Panc1 (cell line): Measurements from ENCODE around the gene RBMS3. TPM values are rescaled to one million over a fixed set of nuclear protein-coding genes. Genes with fewer than 3 reads are reported as not detected.

Experiments
- ATAC-seq: fragments of 200-7000 bp; cut with Tn5 transposase; 2 replicates; pipeline ENCODE4 v1.9.1; 2020; ENCODE audit warnings: mild to moderate bottlenecking, moderate library complexity
- BruUV-seq: library from RNA; stranded (reverse); fragments of 400-500 nt; replicated peaks from 2 replicates; lab custom pipeline; 2021; lab: Mats Ljungman, UMichigan
- CTCF ChIA-PET: fragments of 300-600 bp; sonication (Branson Sonifier 250); formaldehyde crosslinking; loops from one replicate; lab custom pipeline; 2022; ENCODE audit warnings: antibody characterized with exemption; lab: Charles Lee
- POLR2A ChIA-PET: fragments of 300-600 bp; sonication (Branson Sonifier 250); formaldehyde crosslinking; loops from one replicate; lab custom pipeline; 2022; ENCODE audit warnings: antibody characterized with exemption; lab: Charles Lee
- DNase-seq: peaks from one replicate; pipeline ENCODE4 v3.0.0-alpha.2; 2010; ENCODE audit warnings: low read depth, low spot score
- H3K27ac ChIP-seq: 2 replicates; pipeline ENCODE4 v1.5.1; 2011; ENCODE audit warnings: mild to moderate bottlenecking, low read length, inconsistent platforms
- H3K27me3 ChIP-seq: fragments of 200-500 bp; sonication (Bioruptor generic); 2 replicates; pipeline ENCODE4 v1.6.0; 2014; ENCODE audit warnings: low read length, inconsistent platforms; ENCODE audit not compliant: control insufficient read depth, insufficient read depth
- H3K36me3 ChIP-seq: fragments of 200-500 bp; sonication (Bioruptor generic); 2 replicates; pipeline ENCODE4 v1.5.1; 2014; ENCODE audit warnings: inconsistent platforms, mild to moderate bottlenecking, low read length, moderate library complexity; ENCODE audit not compliant: control insufficient read depth, insufficient read depth
- H3K4me1 ChIP-seq: 2 replicates; pipeline ENCODE4 v1.5.1; 2011; ENCODE audit warnings: inconsistent platforms, mild to moderate bottlenecking, low read length, moderate library complexity; ENCODE audit not compliant: control insufficient read depth, insufficient read depth
- H3K4me3 ChIP-seq, 2 experiments: 2 replicates each; pipeline ENCODE4 v1.5.1; 2011 to 2012; ENCODE audit warnings: low read depth in 2 of 2, low read length in 2 of 2, mild to moderate bottlenecking in 2 of 2, inconsistent platforms in 1 of 2, moderate library complexity in 1 of 2
- H3K9me3 ChIP-seq: fragments of 200-500 bp; sonication (Bioruptor generic); 2 replicates; pipeline ENCODE4 v1.5.1; 2014; ENCODE audit warnings: low read depth, mild to moderate bottlenecking, inconsistent platforms, low read length, moderate library complexity; ENCODE audit not compliant: control insufficient read depth, insufficient read depth
- POLR2AphosphoS5 ChIP-seq: IDR thresholded peaks from 2 replicates; pipeline ENCODE4 v1.6.1; 2012; ENCODE audit warnings: mild to moderate bottlenecking, low read depth, low read length, moderate library complexity
- REST ChIP-seq, 2 experiments: IDR thresholded peaks; 2 replicates each; pipeline ENCODE4 v1.6.1; 2011 to 2012; ENCODE audit warnings: low read depth in 2 of 2, control low read depth in 1 of 2, low read length in 1 of 2, mild to moderate bottlenecking in 1 of 2, moderate library complexity in 1 of 2; ENCODE audit not compliant: insufficient read depth in 1 of 2
- SIN3A ChIP-seq: IDR thresholded peaks from 2 replicates; pipeline ENCODE4 v1.6.1; 2012; ENCODE audit warnings: low read depth, mild to moderate bottlenecking, low read length, moderate library complexity, borderline replicate concordance; ENCODE audit not compliant: insufficient read depth
- TCF7L2 ChIP-seq: IDR thresholded peaks from 2 replicates; pipeline ENCODE4 v1.6.1; 2011; ENCODE audit warnings: mild to moderate bottlenecking, low read depth, low read length, inconsistent platforms
- in situ Hi-C: cut with HindIII; loops from 2 replicates; pipeline ENCODE4 v1.10.0; 2016; ENCODE audit warnings: low sequenced_read_pairs, low pct_unique_long_range_greater_than_20kb
- intact Hi-C: fragments of 100-400 bp; cut with micrococcal nuclease; formaldehyde crosslinking; loops from one replicate; pipeline ENCODE4 v1.10.0; 2022; ENCODE audit not compliant: unreplicated experiment
- total RNA-seq: library from RNA; stranded (reverse); gene quantifications from one replicate; pipeline ENCODE4 v1.2.1, GENCODE V29; 2021; ENCODE audit not compliant: unreplicated experiment
- TF ChIP-seq, protein P1 (sequence below): fragments of 450-650 bp; IDR thresholded peaks from 2 replicates; pipeline ENCODE4 v1.5.1; 2017; ENCODE audit warnings: mild to moderate bottlenecking

RBMS3 gene
- total RNA-seq, 1 experiment from 2014 or later: 1.1 TPM

DNA sequence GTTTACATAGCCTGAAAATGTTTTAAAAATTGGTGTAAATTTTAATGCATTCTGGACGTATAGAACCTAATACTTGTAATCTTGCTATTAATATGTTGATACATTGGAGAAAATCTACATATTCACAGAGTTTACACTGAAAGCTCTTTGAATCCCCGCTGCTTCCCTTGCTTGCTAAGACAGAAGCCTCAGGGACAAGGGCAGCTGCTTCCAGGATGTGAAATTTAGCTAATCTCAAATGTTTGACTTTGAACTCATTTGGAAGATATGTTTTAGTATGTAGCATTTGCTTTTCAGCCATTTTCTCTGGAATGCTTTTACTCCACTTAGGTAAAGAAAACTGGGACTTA, 172.0 kb downstream of the RBMS3 start:
- no peaks in the 10 kb centered on the region for H3K36me3 ChIP-seq
- no peak overlapping the region for H3K4me3 ChIP-seq
- no peak overlapping the region for H3K27ac ChIP-seq
- no peak for TF ChIP-seq TCF7L2
- no peak for TF ChIP-seq SIN3A
- in situ Hi-C loops (no loop called here), intact Hi-C loops (no loop called here)
- ChIA-PET POLR2A (no interaction called here), CTCF (no interaction called here)
- no peaks in the 10 kb centered on the region for H3K27me3 ChIP-seq
- BruUV-seq: no TSS peak
- H3K9me3 ChIP-seq: no peaks in the 10 kb centered on the region
- H3K4me1 ChIP-seq: no peaks in the 10 kb centered on the region
- DNase-seq (no peak), ATAC-seq (no peak)

- no peak for DNase-seq
- no peaks in the 10 kb centered on the region for H3K36me3 ChIP-seq
- BruUV-seq: no TSS peak
- ChIA-PET POLR2A (no interaction called here), CTCF (no interaction called here)
- TF ChIP-seq TCF7L2 (no peak), POLR2AphosphoS5 (no peak), REST (IDR thresholded peaks at IDR 0.05; ENCODE audit: insufficient read depth in 1 of 2, low read depth in 2 of 2, low read length in 1 of 2) (no peak), SIN3A (no peak)
- TF ChIP-seq, protein P1, sequence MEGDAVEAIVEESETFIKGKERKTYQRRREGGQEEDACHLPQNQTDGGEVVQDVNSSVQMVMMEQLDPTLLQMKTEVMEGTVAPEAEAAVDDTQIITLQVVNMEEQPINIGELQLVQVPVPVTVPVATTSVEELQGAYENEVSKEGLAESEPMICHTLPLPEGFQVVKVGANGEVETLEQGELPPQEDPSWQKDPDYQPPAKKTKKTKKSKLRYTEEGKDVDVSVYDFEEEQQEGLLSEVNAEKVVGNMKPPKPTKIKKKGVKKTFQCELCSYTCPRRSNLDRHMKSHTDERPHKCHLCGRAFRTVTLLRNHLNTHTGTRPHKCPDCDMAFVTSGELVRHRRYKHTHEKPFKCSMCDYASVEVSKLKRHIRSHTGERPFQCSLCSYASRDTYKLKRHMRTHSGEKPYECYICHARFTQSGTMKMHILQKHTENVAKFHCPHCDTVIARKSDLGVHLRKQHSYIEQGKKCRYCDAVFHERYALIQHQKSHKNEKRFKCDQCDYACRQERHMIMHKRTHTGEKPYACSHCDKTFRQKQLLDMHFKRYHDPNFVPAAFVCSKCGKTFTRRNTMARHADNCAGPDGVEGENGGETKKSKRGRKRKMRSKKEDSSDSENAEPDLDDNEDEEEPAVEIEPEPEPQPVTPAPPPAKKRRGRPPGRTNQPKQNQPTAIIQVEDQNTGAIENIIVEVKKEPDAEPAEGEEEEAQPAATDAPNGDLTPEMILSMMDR: no peak
- H3K27me3 ChIP-seq: no peaks in the 10 kb centered on the region
- no peaks in the 10 kb centered on the region for H3K9me3 ChIP-seq
- intact Hi-C loops: no loop called here
- ATAC-seq: no peak
- no peak overlapping the region for H3K4me3 ChIP-seq
- in situ Hi-C loops: no loop called here
- H3K27ac ChIP-seq: no peak overlapping the region
- H3K4me1 ChIP-seq: no peaks in the 10 kb centered on the region
Observed at GRCh38 chr3:29453284-29454001, 172.6 kb downstream of the RBMS3 start.

GRCh38 chr3:29454161-29454611, 173.3 kb downstream of the RBMS3 start:
- no TSS peak for BruUV-seq
- intact Hi-C loops (no loop called here), in situ Hi-C loops (no loop called here)
- Histone ChIP-seq H3K27ac (no peak overlapping the region), H3K27me3 (no peaks in the 10 kb centered on the region), H3K4me1 (no peaks in the 10 kb centered on the region), H3K36me3 (no peaks in the 10 kb centered on the region), H3K9me3 (no peaks in the 10 kb centered on the region), H3K4me3 (no peak overlapping the region)
- CTCF ChIA-PET: no interaction called here
- ATAC-seq: no peak
- no peak for TF ChIP-seq POLR2AphosphoS5
- TF ChIP-seq, protein P1: no peak
- TF ChIP-seq TCF7L2: no peak
- TF ChIP-seq SIN3A: no peak
- no peak for TF ChIP-seq REST (IDR thresholded peaks at IDR 0.05; ENCODE audit: insufficient read depth in 1 of 2, low read depth in 2 of 2, low read length in 1 of 2)
- DNase-seq: no peak
- POLR2A ChIA-PET: interaction anchor here (0.6 kb wide), 1 partner anchor 297 kb away, joined by 3 read pairs; no protein-coding TSS in a partner anchor
